Activated T-cell treated with anti-CD3 and anti-CD28 coated beads for 4 hours (primary cell): Measurements from ENCODE around the gene PTK7.

Source experiments
- DNase-seq: peaks from one replicate; pipeline ENCODE4 v3.0.0-alpha.2; 2020

Gene PTK7

GRCh38 chr6:43146709-43147688, 70.9 kb downstream of the PTK7 start:
- no peak for DNase-seq

GRCh38 chr6:43147691-43148477, 71.8 kb downstream of the PTK7 start:
- DNase-seq: no peak

DNA sequence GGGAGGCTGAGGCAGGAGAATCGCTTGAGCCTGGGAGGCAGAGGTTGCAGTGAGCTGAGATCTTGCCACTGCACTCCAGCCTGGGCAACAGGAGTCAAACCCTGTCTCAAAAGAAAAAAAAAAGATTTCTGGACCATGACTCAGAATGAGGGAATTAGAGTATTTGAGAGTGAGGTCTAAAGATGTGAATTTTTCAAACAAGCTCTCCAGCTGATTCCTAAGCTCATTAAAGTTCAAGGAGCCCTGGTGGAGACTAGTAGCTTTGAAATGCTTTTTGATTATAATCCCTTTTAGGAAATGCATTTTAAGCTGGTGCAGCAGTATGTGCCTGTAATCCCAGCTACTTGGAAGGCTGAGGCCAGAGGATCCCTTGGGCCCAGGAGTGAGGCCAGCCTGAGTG, 73.2 kb downstream of the PTK7 start:
- no peak for DNase-seq

DNA sequence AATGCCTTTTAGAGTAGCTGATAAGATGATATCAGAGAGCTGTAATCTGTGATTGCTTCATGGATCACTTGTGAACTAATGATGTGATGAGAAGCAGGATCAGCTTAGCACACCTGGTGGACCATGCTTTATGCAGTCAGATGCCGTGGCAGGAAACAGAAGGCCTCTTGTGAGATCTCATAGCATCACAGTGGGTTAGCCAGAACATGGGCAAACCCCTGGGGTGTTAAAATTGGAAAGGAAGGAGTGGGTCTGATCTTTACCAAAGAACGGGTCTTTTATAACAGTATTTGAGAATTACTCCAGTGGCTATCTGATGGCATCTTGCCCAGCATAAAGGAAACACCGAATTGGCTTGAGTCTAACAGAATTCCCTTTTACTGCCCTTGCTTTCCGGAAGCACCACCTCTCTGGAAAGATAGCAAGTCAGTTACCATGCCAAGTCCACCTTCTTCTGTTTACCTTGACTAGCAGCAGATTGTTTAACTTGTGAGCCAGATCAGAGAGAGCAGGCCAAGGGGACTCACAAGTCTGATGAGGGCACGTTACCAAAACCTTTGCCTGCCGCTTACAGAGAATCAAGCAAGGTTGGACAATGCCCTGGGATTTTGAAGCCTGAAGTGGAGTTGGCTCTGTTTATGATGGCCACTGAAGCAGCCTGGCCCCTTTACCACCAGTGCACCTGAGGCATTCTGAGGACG, 74.1 kb downstream of the PTK7 start:
- no peak for DNase-seq

DNA sequence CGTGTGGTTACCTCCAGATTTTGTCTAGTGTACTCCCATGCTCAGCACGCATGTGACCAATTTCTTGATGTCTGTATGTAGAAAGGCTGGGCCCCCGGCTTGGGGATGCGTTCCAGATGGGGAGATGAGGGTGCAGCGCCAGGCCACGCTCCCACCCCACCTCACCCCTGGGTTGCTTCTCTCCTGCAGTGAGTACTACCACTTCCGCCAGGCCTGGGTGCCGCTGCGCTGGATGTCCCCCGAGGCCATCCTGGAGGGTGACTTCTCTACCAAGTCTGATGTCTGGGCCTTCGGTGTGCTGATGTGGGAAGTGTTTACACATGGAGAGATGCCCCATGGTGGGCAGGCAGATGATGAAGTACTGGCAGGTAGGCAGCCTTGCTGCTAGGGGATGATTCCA, 83.5 kb downstream of the PTK7 start:
- no peak for DNase-seq

- no peak for DNase-seq
Measured at GRCh38 chr6:43163899-43164298, 87.8 kb downstream of the PTK7 start.

- no peak for DNase-seq
Measured at GRCh38 chr6:43170417-43170930, 94.4 kb downstream of the PTK7 start.

GRCh38 chr6:43170931-43171706, 95.0 kb downstream of the PTK7 start, which contains the start of gene SRF:
SRF (plus strand) TSS chr6:43171269; CDS start chr6:43171657, 388 bp downstream.
- peak; percentile 98 for DNase-seq

- no peak for DNase-seq
Measured at GRCh38 chr6:43171707-43172103, 95.6 kb downstream of the PTK7 start.

- DNase-seq: peak; percentile 35
Measured at GRCh38 chr6:43172104-43173007, 96.2 kb downstream of the PTK7 start.

DNA sequence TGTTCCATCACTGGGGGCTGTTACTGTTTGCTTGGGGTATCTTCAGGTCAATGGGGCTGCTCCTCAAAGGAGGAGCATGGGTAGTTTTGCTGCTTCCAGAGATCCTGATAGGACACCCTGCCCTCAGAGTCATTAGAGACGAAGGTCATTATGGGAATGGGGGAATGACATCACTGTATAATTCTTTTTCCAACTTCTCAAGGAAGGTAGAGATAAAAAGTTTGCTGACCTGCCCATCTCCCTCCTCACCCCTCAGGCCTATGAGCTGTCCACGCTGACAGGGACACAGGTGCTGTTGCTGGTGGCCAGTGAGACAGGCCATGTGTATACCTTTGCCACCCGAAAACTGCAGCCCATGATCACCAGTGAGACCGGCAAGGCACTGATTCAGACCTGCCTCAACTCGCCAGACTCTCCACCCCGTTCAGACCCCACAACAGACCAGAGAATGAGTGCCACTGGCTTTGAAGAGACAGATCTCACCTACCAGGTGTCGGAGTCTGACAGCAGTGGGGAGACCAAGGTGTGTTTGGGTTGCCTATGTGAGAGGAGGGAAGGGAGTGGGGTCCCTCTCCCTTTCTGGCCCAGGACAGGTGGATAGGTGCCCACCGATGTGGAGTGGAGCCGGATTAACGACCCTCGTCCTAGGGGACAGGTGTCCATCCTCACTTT, 97.6 kb downstream of the PTK7 start:
- DNase-seq: no peak

DNA sequence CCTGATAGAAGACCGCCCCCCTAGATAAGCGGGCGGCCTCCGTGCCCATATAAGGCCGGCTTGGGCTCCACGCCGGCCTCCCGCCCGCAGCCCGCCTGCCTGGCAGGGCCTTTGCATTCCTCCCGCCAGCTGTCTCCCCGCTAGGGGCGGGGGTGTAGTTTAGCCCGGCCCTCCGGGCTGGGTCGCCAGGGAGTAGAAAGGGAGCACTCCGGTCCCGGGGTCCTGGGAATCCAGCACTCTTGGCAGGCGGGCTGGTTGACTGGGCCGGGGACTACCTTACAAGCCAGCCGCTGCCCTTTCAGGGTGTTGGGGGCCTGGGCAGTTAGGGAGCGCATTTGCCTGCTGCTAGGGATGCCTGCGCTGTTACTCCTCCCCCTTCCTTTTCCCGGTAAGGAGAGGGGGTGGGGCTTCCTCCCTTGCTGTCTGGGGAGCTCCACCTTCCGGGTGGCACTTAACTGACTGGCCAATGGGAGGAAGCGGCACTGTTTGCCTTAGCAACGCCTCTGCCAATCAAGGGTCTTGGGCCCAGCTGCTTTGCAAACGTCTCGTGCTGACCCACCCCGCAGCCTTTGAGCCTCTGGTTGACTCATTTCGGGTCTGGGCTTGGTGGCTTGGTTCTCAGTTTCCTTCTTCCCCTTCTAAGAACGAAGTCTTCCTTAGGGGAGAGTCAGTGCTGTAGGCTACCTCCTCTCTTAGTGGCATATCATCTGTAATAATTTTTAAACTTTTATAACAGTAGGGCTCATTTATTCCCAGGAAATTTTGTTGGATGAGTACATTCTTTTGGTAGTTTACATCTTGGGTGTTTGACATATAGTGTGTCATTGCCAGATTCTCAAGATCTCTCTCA, 98.4 kb downstream of the PTK7 start:
- DNase-seq: peak; percentile 90

DNA sequence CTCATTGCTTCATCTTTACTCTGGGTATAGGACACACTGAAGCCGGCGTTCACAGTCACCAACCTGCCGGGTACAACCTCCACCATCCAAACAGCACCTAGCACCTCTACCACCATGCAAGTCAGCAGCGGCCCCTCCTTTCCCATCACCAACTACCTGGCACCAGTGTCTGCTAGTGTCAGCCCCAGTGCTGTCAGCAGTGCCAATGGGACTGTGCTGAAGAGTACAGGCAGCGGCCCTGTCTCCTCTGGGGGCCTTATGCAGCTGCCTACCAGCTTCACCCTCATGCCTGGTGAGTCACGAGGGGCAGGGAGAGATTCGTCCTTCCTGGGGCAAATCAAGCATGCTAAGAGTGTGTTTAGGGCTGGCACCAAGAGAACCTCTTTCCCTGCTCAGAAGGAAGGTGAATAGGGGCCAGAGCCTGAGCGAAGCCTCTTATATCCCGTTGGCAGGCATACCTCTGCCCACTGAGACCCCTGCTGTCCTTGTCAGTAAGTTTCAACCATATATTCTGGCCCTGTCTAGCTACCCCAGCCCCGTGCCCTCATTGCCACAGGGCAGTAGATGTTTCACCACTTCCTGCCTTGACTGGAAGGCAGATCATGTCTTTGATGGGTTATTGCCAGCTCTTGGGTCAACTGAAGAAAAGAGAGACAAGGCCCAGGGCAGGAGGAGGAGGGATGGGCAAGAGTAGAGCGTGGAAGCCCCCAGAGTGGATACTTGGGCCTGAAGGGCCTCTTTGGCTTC, 99.7 kb downstream of the PTK7 start:
- no peak for DNase-seq

DNA sequence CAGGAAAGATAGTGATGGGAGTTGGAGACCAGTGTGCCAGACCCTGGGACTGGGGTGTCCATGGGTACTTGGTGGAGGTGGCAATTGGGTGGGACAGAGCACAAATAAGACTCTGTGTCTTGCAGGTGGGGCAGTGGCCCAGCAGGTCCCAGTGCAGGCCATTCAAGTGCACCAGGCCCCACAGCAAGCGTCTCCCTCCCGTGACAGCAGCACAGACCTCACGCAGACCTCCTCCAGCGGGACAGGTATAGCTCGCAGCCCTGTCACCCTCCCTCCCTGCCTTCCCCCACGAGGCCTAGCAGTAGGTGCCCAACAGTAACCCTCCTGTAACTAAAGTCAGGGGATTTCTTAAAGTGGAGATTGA, 100.3 kb downstream of the PTK7 start:
- DNase-seq: no peak

- DNase-seq: no peak
Measured at GRCh38 chr6:43178150-43178549, 102.0 kb downstream of the PTK7 start.

DNA sequence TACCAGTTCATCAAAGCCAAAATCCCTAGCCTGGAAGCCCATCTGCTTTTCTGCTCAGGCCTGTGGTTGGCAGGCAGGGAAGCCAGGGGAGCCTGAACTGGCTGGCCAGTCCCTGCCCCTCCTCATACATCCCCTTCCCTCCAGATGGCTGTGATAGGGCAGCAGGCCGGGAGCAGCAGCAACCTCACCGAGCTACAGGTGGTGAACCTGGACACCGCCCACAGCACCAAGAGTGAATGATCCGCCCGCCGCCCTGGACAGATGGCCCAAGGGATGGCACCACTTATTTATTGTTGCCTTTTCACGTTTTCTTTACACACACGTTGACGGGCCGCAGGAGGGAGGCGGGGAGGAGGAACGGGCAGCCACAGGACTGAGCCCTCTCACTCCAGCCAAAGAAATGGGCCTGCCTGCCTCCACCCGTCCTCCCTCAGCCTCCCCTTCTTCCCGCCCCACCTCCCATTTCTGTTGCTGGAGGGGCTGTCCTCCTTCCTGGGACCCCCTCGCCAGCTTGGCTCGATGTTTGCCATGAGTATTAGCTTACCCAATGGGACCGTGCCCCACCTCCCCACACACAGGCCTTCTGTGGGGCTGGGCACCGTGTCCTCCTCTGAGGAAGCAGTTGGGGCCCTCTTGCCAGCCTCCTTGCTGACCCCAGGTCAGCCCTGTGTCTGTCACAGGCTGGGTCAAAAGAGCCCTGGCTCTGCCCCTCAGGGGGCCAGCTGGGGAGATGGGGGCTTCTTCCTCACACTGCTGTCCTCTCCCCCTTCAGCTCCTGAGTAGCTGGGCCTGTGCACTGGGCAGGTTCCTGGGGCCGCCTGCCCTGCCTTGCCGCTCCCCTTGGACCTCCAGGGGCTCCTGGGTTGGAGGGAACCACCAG, 103.1 kb downstream of the PTK7 start:
- DNase-seq: no peak

DNA sequence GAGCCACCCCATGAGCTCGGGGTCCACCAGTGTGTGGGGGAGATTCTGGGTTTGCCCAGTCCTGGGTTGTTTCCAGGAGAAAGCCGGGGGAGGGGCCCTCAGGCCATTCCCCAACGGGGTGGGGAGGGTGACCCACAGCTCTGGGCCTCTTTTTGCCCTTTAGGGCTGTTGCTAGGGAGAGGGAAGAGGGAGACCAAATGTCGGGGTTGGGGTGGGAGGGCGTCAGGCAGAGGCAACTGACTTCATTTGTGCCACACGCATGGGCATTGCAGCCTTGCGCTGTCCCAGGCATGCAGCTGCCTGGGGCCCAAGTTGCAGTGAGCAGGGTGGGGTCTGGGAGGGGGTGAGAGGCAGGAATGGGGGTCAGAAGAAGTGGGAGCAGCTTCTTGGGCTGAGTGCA, 103.9 kb downstream of the PTK7 start:
- no peak for DNase-seq

DNA sequence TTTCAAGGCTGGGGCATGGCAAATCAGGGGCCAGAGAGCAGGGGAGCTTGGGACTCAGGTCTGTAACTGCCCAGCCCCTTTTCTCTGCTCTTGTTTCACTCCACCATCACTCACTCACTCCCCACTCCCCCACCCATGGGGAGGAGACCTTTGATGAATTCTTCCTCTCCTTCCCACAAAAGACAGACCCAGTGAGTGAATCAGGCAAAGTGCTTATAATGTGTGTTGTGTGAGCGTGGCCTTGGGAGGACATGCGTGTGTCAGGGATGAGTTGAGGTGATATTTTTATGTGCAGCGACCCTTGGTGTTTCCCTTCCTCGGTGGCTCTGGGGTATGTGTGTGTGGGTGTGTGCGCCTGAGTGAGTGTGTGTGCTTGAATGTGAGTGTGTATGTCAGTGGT, 104.9 kb downstream of the PTK7 start:
- no peak for DNase-seq
